Activated CD4-positive, alpha-beta T cell treated with anti-CD3 and anti-CD28 coated beads, Interleukin-2, amount 50 U/mL, for 1 hour (primary cell): ENCODE data around the gene HDGFL2.

Experiments
- DNase-seq: peaks from one replicate; pipeline ENCODE4 v3.0.0-alpha.2; 2020

The HDGFL2 gene

GRCh38 chr19:4499855-4500254 is 27.8 kb downstream of the HDGFL2 start:
- DNase-seq = no peak

GRCh38 chr19:4500841-4501591 is 28.9 kb downstream of the HDGFL2 start:
- no peak for DNase-seq

DNA sequence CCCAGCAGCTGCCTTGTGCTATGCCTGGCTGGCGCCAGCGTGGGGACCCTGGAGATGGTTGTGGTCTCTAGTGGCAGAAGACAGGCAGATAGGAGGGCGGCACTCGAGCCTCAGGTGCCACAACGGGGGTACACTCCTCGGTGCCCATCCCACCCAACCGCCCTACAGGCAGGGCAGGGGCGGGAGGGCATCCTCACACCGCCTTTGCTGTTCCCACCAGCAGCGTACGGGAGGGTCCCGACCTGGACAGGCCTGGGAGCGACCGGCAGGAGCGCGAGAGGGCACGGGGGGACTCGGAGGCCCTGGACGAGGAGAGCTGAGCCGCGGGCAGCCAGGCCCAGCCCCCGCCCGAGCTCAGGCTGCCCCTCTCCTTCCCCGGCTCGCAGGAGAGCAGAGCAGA is 29.6 kb downstream of the HDGFL2 start:
- no peak for DNase-seq

- no peak for DNase-seq
Observed at GRCh38 chr19:4502282-4503131, 30.4 kb downstream of the HDGFL2 start.

GRCh38 chr19:4503132-4503824 is 31.2 kb downstream of the HDGFL2 start:
- DNase-seq = no peak

- no peak for DNase-seq
Observed at GRCh38 chr19:4503825-4504170, 31.7 kb downstream of the HDGFL2 start.

DNA sequence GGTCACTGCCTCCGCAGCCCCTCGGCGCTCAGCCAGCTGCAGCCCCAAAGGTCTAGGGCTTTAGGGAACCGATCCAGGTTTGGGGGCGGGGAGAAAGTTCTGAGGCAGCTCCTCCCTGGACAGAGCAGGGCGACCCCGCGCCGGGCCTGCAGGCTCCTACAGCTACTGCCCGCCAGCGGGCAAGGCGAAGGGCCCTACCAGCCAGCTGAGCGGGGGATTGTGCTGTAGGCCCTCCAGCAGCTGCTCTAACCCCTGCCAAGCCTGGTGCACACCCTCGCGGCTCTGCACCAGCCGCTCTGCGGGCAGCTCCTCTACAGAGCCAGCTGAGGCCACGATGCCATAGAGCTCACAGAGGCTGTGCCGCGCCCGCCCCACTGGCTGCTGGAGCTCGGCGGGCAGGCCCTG is 32.2 kb downstream of the HDGFL2 start:
- DNase-seq = no peak

- DNase-seq = no peak
Observed at GRCh38 chr19:4504891-4505569, 32.9 kb downstream of the HDGFL2 start.

GRCh38 chr19:4505570-4506448 is 33.7 kb downstream of the HDGFL2 start:
- no peak for DNase-seq

DNA sequence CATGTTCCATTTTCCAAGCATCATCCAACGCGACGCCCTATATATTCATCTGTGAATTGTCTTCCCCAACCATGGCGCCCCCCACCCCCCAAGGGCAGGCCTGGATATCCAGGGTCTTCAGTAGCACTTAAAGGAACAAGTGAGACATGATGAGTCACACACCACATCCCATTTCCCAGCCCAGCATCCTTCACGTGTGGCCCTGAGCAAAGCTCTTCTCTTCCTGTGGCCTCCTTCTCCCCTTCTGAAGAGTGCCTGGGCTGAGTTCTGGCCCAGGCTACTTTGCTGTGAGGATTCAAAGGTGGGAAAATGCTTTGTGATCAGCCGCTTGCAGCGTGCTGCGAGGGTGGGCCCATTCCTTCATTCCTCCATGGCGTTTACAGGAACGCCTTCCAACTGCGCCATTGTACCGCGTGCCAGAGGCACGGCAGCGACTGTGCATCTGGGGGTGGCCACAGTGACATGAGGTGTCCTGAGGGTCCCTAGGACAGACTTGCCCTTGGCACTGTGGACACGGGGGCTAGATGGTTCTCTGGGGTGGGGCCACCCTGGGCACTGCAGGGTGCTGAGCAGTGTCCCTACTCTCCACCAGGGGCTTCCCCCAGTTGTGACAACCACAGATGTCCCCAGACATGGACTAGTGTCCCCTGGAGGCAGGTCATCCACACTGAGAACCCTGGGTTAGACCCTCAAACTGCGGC is 34.5 kb downstream of the HDGFL2 start:
- no peak for DNase-seq

GRCh38 chr19:4507150-4507452 is 35.0 kb downstream of the HDGFL2 start:
- no peak for DNase-seq

DNA sequence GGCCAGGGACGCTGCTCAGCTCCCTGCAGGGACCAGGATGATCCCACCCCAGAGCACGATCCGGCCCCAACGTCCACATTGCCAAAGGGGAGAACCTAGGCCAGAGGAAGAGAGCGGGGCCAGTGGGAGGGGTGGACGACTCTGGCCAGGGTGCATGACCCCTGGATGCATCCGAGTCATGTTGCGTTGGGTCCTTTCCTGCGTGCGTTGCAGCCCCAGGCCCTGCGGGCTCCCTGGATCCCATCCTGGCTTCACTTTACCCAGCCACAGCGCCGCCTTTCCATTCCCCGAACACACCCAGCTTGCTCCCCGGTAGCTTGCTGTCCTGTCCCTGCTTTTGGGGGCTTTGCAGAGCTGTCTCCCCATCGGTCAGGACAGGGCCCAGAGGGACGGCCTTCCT is 35.7 kb downstream of the HDGFL2 start:
- no peak for DNase-seq

- no peak for DNase-seq
Observed at GRCh38 chr19:4508698-4509097, 36.6 kb downstream of the HDGFL2 start.

DNA sequence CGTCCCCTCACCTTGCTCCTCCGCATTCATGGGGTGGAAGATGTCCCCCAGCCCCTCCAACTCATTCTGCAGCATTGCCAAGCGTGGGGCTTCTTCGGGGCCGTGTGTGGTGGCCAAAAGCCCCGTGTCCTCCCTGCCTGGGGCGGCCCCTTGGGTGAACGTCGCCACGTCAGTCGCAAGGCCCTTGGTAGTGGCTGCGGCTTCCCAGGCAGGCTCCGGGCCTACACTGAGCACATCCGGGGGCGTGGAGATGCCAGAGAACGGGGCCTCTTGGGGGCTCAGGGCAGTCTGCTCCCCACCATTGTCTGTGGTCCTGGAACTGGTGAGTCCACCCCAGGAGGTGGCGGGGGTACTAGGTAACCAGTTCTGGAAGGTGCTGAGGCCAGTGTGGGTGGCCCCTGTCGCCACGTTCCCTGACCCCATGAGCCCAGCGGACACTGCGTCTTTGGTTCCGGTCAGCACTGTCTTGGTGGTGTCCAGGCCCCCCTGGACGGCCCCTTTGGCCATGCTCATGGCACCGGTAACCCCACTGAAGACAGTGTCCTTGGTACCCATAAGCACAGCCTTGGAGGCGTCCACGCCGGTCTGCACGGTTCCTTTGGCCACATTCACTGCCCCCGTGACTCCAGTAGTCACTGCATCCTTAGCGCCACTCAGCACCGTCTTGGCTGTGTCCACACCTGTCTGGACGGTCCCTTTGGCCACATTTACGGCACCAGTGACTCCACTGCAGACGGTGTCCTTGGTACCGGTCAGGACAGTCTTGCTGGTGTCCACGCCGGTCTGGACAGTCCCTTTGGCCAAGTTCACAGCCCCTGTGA is 38.5 kb downstream of the HDGFL2 start:
- no peak for DNase-seq

- no peak for DNase-seq
Observed at GRCh38 chr19:4511300-4512054, 39.4 kb downstream of the HDGFL2 start.

- no peak for DNase-seq
Observed at GRCh38 chr19:4512070-4512469, 40.0 kb downstream of the HDGFL2 start.

DNA sequence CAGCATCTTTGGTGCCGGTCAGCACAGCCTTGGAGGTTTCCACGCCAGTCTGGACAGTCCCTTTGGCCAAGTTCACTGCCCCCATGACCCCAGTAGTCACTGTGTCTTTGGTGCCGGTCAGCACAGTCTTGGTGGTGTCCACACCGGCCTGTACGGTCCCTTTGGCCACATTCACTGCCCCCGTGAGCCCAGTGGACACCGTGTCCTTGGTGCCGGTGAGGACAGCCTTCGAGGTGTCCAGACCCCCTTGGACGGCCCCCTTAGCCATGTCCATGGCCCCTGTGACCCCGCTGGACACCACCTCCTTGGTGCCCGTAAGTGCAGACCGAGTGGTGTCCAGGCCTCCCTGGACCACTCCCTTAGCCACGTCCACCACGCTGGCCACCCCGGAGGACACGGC is 41.2 kb downstream of the HDGFL2 start:
- DNase-seq = no peak

- no peak for DNase-seq
Observed at GRCh38 chr19:4515732-4516131, 43.6 kb downstream of the HDGFL2 start.

GRCh38 chr19:4516199-4516938 is 44.3 kb downstream of the HDGFL2 start:
- DNase-seq = no peak
